ENCODE results near the gene DYSF.

The DYSF gene

DNA sequence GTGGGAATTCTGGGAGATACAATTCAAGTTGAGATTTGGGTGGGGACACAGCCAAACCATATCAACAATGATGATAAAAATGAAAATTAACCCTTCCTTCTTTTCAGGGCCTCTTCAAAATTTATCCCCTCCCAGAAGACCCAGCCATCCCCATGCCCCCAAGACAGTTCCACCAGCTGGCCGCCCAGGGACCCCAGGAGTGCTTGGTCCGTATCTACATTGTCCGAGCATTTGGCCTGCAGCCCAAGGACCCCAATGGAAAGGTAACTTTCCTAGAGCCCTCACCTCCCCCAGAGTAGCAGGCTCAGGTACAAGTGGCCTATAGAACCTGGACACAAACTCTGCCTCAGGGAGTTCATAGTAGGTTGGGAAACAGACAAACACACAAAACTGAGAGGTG, 205.4 kb downstream of the DYSF start:
- TF ChIP-seq, protein P1, sequence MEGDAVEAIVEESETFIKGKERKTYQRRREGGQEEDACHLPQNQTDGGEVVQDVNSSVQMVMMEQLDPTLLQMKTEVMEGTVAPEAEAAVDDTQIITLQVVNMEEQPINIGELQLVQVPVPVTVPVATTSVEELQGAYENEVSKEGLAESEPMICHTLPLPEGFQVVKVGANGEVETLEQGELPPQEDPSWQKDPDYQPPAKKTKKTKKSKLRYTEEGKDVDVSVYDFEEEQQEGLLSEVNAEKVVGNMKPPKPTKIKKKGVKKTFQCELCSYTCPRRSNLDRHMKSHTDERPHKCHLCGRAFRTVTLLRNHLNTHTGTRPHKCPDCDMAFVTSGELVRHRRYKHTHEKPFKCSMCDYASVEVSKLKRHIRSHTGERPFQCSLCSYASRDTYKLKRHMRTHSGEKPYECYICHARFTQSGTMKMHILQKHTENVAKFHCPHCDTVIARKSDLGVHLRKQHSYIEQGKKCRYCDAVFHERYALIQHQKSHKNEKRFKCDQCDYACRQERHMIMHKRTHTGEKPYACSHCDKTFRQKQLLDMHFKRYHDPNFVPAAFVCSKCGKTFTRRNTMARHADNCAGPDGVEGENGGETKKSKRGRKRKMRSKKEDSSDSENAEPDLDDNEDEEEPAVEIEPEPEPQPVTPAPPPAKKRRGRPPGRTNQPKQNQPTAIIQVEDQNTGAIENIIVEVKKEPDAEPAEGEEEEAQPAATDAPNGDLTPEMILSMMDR (IDR thresholded peaks at IDR 0.05) = no peak
- TF ChIP-seq ZFX (IDR thresholded peaks at IDR 0.05; ENCODE audit: borderline replicate concordance) = no peak
- H3K27ac ChIP-seq = no peak overlapping the region

DNA sequence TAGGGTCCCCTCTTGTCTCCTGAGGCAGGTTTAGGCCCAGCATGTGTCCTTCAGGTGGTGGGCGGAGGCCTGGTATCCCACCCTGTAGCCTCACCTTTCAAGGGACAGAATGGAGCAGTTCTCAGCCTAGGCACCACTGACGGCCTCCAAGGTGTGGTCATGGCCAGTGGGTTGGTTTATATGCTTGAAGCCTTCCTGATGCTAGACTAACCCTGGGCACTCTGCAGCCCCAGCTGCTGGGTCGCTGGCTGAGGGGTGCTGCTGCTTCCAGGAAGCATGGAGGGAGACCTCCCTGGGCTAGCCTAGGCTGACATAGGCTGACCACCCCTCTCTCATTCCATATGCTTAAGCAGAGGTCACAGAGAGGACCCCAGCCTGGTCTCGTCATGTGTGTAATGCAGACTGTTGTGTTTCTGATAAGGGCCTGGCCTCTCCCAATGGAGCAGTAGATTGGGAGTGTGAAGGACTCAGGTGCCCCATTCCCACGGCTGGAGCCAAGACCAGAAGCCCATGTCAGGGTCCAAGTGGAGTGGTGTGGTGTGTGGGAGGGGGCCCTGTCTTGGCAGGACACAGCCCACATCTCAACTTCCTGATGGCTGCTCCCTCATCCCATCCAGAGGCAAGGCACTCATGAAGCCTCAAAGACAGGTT, 206.6 kb downstream of the DYSF start:
- no peak overlapping the region for H3K27ac ChIP-seq
- TF ChIP-seq, protein P1 (IDR thresholded peaks at IDR 0.05) = no peak
- no peak for TF ChIP-seq ZFX (IDR thresholded peaks at IDR 0.05; ENCODE audit: borderline replicate concordance)

DNA sequence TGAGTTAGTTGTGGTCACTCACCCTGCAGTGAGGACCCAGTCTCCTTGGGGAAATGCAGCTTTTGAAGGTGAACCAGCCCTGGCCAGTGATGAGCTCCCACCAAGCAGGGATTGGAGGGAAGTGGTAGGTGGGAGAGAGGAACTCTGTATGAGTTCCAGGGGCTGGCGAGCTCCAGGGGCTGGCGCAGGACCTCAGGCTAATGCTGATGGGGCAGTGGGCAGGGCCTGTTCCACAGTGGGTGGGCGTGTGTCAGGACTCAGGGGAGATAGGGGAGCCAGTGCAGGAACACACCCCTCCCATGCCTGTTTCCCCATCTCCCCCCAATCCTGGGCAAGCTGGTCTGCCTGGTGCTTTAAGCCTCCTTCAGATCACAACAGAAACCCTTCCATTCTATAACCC, 208.4 kb downstream of the DYSF start:
- TF ChIP-seq, protein P1 (IDR thresholded peaks at IDR 0.05) = no peak
- TF ChIP-seq ZFX (IDR thresholded peaks at IDR 0.05; ENCODE audit: borderline replicate concordance) = no peak

DNA sequence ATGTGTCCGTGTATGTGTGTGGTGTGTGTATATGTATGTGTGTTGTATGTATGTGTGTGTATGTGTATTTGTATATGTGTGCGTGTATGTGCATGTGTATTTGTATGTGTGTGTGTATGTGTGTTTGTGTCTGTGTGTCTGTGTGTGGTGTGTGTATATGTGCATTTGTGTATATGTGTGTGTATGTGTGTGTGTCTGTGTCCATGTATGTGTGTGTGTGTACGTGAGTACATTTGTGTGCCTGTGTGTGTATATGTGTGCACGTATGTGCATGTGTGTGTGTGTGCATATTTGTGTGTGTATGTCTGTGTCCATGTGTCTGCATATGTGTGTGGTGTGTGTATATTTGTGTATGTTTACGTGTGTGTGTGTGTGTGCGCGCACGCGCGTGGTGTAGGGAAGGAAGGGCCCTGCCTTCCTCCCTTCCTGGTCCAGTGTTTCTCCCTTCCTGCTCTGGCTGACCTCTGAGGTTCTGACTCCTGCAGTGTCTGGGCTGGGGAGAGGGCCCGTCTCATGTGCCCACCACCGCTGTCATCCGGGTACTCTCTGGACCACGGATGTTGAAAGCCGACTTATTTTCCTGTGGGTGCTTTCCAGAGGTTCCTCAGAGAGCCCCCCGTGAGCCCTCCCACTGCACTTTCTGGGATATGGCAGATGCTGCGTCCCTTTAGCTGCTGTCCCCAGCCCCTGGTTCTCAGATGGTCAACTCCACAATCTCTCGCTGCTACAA, 209.5 kb downstream of the DYSF start:
- no peak overlapping the region for H3K27ac ChIP-seq
- TF ChIP-seq ZFX (IDR thresholded peaks at IDR 0.05; ENCODE audit: borderline replicate concordance) = no peak
- TF ChIP-seq, protein P1 (IDR thresholded peaks at IDR 0.05) = no peak

More for the DNA sequence above, 208.4 kb downstream of the DYSF start:
- no peak overlapping the region for H3K27ac ChIP-seq

DNA sequence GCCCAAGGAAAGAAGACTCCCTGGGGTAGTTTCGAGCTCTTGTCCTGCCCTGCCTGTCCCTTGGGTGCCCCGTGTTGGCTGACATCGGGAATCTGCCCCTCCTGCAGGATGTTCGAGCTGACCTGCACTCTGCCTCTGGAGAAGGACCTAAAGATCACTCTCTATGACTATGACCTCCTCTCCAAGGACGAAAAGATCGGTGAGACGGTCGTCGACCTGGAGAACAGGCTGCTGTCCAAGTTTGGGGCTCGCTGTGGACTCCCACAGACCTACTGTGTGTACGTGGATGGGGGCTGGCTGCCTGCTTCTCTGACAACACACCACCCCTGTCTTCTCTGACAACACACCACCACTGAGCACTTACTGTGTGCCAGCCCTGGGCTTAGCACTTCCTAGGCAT, 210.8 kb downstream of the DYSF start:
- TF ChIP-seq, protein P1 (IDR thresholded peaks at IDR 0.05) = no peak
- no peak for TF ChIP-seq ZFX (IDR thresholded peaks at IDR 0.05; ENCODE audit: borderline replicate concordance)
- H3K27ac ChIP-seq = no peak overlapping the region

DNA sequence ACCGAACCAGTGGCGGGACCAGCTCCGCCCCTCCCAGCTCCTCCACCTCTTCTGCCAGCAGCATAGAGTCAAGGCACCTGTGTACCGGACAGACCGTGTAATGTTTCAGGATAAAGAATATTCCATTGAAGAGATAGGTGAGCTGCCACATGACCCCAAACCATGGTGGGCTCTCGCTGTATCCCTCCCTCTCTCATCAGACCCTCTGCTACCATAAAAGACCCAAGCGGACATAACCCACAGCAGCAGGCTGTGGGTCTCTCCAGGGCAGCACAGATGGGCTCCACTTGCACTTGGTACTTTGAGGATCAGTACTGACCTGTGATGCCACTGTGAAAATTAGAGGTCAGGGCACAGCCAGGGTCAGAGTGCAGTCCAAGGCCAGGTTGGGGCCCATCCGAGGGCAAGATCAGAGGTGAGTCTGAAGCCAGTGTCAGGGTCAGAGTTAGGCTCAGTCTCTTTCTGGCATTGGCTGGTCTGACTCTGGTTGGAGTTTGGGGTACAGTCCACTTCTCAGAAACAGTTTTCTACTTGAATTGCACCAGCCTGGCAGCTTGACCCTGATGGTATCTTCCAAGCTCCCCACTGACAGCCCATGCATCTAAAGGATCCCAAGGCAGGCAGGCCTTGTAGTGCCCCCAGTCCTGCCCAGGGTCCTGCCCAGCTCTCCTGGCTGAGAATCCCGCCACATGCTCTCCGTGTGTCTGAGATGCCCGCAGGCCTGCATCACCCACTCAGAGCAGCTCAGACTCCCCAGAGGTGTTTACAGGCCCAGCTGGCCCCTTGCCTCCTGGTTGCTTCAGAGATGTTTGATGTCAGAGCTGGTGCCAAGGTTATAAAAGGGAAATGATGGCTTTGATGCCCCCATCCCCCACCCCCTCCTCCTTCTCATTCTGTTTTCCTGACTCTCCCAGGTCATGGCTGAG, 212.1 kb downstream of the DYSF start:
- H3K27ac ChIP-seq = no peak overlapping the region
- TF ChIP-seq, protein P1 (IDR thresholded peaks at IDR 0.05) = no peak
- no peak for TF ChIP-seq ZFX (IDR thresholded peaks at IDR 0.05; ENCODE audit: borderline replicate concordance)

All from 22Rv1 (cell line).